Measurements from ENCODE around the gene SLX4IP. TPM values are rescaled to one million over a fixed set of nuclear protein-coding genes. Genes with fewer than 3 reads are reported as not detected.

Gene SLX4IP
- total RNA-seq, 1 experiment from 2014 or later, result 9.7 TPM

DNA sequence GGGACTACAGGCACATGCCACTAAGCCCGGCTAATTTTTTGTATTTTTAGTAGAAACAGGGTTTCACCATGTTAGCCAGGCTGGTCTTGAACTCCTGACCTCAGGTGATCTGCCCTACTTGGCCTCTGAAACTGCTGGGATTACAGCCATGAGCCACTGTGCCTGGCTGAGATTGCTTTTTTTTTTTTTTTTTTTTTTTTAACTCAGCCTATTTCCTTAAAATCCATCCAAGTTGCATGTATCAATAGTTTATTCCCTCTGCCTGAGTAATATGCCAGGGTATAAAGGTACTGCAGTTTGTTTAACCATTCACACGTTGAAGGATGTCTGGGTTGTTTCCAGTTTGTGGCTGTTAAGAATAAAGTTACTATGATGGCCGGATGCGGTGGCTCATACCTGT lies 10.7 kb downstream of the SLX4IP start:
- Histone ChIP-seq H3K27ac (ENCODE audit: low read length) (no peak overlapping the region), H4K20me1 (ENCODE audit: insufficient read depth, low read depth, low read length) (no peaks in the 10 kb centered on the region), H3K9ac (ENCODE audit: low read length) (no peak overlapping the region), H3K36me3 (ENCODE audit: insufficient read depth, low read length) (no peaks in the 10 kb centered on the region), H2AFZ (ENCODE audit: low read length) (no peak overlapping the region), H3K9me2 (replicated peaks; ENCODE audit: insufficient read depth, low read length) (no peaks in the 10 kb centered on the region), H3K79me2 (ENCODE audit: low read length) (peaks cover 59% of the 10 kb centered on the region), H3K4me2 (ENCODE audit: low read depth, low read length, poor library complexity, severe bottlenecking) (no peak overlapping the region), H3K4me1 (ENCODE audit: low read length) (peaks cover 39% of the 10 kb centered on the region), H3K9me3 (ENCODE audit: low read length) (no peaks in the 10 kb centered on the region), H3K4me3 (ENCODE audit: low read length) (no peak overlapping the region), H3K27me3 (ENCODE audit: low read length) (no peaks in the 10 kb centered on the region)
- DNase-seq, result no peak

- H3K4me3 ChIP-seq (ENCODE audit: low read length), result peak overlapping the region; percentile 59
Observed at GRCh38 chr20:10447028-10447427, 11.9 kb downstream of the SLX4IP start.

DNA sequence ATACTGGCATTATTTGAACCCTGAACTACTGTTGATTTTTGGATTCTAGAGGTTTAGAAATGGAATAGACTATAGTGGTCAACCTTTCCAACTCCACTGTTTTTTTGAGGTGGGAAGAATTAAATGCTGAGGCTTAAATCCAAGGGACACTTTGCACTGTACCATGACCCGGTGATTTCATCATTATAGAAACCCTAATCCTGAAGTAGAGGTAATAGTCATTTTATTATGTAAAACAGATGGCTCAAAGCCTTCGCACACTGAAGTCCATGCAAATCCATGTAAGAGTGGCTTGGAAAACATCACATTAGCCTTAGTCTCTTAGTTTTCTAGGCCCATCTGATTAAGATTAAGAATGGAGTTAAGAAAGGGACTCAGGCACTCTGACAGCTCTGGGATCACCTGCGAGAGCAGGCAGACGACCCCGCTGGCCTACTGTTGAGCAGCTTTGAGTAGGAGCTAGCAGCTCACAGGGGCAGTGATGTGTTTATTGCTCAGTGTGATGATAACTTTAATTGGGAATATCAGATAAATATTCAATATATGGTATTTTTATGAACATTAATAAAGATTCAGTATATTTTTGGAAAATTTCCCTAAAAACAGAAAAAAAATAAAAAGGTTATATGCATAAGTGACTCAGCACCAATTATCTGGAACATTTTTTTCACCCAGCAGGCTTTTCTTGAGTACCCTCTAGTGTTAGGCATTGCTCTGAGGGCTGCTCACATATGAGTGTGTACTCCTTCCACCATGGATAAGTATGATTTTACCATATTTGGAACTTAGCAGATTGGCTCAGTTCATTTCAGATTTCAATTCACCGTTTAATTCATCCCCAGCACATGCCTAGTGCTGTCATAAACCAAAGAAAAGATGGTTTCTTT lies 13.4 kb downstream of the SLX4IP start:
- no peaks in the 10 kb centered on the region for H3K27me3 ChIP-seq (ENCODE audit: low read length)
- peak overlapping the region; percentile 21 for H3K4me3 ChIP-seq (ENCODE audit: low read length)
- H2AFZ ChIP-seq (ENCODE audit: low read length), result no peak overlapping the region
- H3K79me2 ChIP-seq (ENCODE audit: low read length), result peaks cover 79% of the 10 kb centered on the region
- H3K27ac ChIP-seq (ENCODE audit: low read length), result peak overlapping the region; percentile 84
- H3K9me2 ChIP-seq (replicated peaks; ENCODE audit: insufficient read depth, low read length), result no peaks in the 10 kb centered on the region
- DNase-seq, result peak; percentile 66
- H3K4me1 ChIP-seq (ENCODE audit: low read length), result peaks cover 47% of the 10 kb centered on the region
- H3K9me3 ChIP-seq (ENCODE audit: low read length), result no peaks in the 10 kb centered on the region
- H3K4me2 ChIP-seq (ENCODE audit: low read depth, low read length, poor library complexity, severe bottlenecking), result peak overlapping the region; percentile 50
- no peaks in the 10 kb centered on the region for H4K20me1 ChIP-seq (ENCODE audit: insufficient read depth, low read depth, low read length)
- H3K36me3 ChIP-seq (ENCODE audit: insufficient read depth, low read length), result no peaks in the 10 kb centered on the region
- peak overlapping the region; percentile 27; the same call in 1 of the 2 replicates for H3K9ac ChIP-seq (ENCODE audit: low read length)

More at GRCh38 chr20:10447028-10447427, 11.9 kb downstream of the SLX4IP start:
- DNase-seq, result peak; percentile 84
- Histone ChIP-seq H3K9me3 (ENCODE audit: low read length) (no peaks in the 10 kb centered on the region), H4K20me1 (ENCODE audit: insufficient read depth, low read depth, low read length) (no peaks in the 10 kb centered on the region), H2AFZ (ENCODE audit: low read length) (peak overlapping the region; percentile 88), H3K27ac (ENCODE audit: low read length) (peak overlapping the region; percentile 84), H3K9ac (ENCODE audit: low read length) (peak overlapping the region; percentile 67), H3K36me3 (ENCODE audit: insufficient read depth, low read length) (no peaks in the 10 kb centered on the region), H3K4me2 (ENCODE audit: low read depth, low read length, poor library complexity, severe bottlenecking) (peak overlapping the region; percentile 87), H3K4me1 (ENCODE audit: low read length) (peaks cover 39% of the 10 kb centered on the region), H3K27me3 (ENCODE audit: low read length) (no peaks in the 10 kb centered on the region), H3K79me2 (ENCODE audit: low read length) (peaks cover 69% of the 10 kb centered on the region), H3K9me2 (replicated peaks; ENCODE audit: insufficient read depth, low read length) (no peaks in the 10 kb centered on the region)

GRCh38 chr20:10449270-10449669 lies 14.2 kb downstream of the SLX4IP start:
- Histone ChIP-seq H4K20me1 (ENCODE audit: insufficient read depth, low read depth, low read length) (no peaks in the 10 kb centered on the region), H3K27ac (ENCODE audit: low read length) (peak overlapping the region; percentile 84), H3K36me3 (ENCODE audit: insufficient read depth, low read length) (no peaks in the 10 kb centered on the region), H2AFZ (ENCODE audit: low read length) (no peak overlapping the region), H3K4me1 (ENCODE audit: low read length) (peaks cover 54% of the 10 kb centered on the region), H3K9ac (ENCODE audit: low read length) (no peak overlapping the region), H3K79me2 (ENCODE audit: low read length) (peaks cover 86% of the 10 kb centered on the region), H3K27me3 (ENCODE audit: low read length) (no peaks in the 10 kb centered on the region), H3K4me2 (ENCODE audit: low read depth, low read length, poor library complexity, severe bottlenecking) (no peak overlapping the region), H3K4me3 (ENCODE audit: low read length) (no peak overlapping the region), H3K9me2 (replicated peaks; ENCODE audit: insufficient read depth, low read length) (no peaks in the 10 kb centered on the region), H3K9me3 (ENCODE audit: low read length) (no peaks in the 10 kb centered on the region)
- no peak for DNase-seq

GRCh38 chr20:10453241-10453640 lies 18.1 kb downstream of the SLX4IP start:
- Histone ChIP-seq H4K20me1 (ENCODE audit: insufficient read depth, low read depth, low read length) (no peaks in the 10 kb centered on the region), H2AFZ (ENCODE audit: low read length) (peak overlapping the region; percentile 76; the same call in 1 of the 2 replicates), H3K9ac (ENCODE audit: low read length) (peak overlapping the region; percentile 40), H3K9me2 (replicated peaks; ENCODE audit: insufficient read depth, low read length) (no peaks in the 10 kb centered on the region), H3K4me2 (ENCODE audit: low read depth, low read length, poor library complexity, severe bottlenecking) (peak overlapping the region; percentile 68), H3K4me1 (ENCODE audit: low read length) (peaks cover 40% of the 10 kb centered on the region), H3K36me3 (ENCODE audit: insufficient read depth, low read length) (0 out of 2 replicates have a peak, but pooled peaks cover 3% of the 10 kb centered on the region), H3K27ac (ENCODE audit: low read length) (peak overlapping the region; percentile 79), H3K4me3 (ENCODE audit: low read length) (0 out of 2 replicates have a peak overlapping the region, but pooled peaks have one; percentile 11), H3K27me3 (ENCODE audit: low read length) (no peaks in the 10 kb centered on the region), H3K79me2 (ENCODE audit: low read length) (peaks cover 91% of the 10 kb centered on the region), H3K9me3 (ENCODE audit: low read length) (peaks cover 9% of the 10 kb centered on the region)
- peak; percentile 73 for DNase-seq

- Histone ChIP-seq H2AFZ (ENCODE audit: low read length) (no peak overlapping the region), H3K4me2 (ENCODE audit: low read depth, low read length, poor library complexity, severe bottlenecking) (peak overlapping the region; percentile 68), H3K9me2 (replicated peaks; ENCODE audit: insufficient read depth, low read length) (no peaks in the 10 kb centered on the region), H3K4me1 (ENCODE audit: low read length) (peaks cover 30% of the 10 kb centered on the region), H3K4me3 (ENCODE audit: low read length) (no peak overlapping the region), H3K36me3 (ENCODE audit: insufficient read depth, low read length) (peaks cover 3% of the 10 kb centered on the region; the same call in 1 of the 2 replicates), H4K20me1 (ENCODE audit: insufficient read depth, low read depth, low read length) (no peaks in the 10 kb centered on the region), H3K9ac (ENCODE audit: low read length) (0 out of 2 replicates have a peak overlapping the region, but pooled peaks have one; percentile 40), H3K27ac (ENCODE audit: low read length) (peak overlapping the region; percentile 79), H3K9me3 (ENCODE audit: low read length) (peaks cover 9% of the 10 kb centered on the region), H3K79me2 (ENCODE audit: low read length) (peaks cover 91% of the 10 kb centered on the region), H3K27me3 (ENCODE audit: low read length) (no peaks in the 10 kb centered on the region)
- DNase-seq, result peak; percentile 65
Observed at GRCh38 chr20:10454151-10454750, 19.1 kb downstream of the SLX4IP start.

DNA sequence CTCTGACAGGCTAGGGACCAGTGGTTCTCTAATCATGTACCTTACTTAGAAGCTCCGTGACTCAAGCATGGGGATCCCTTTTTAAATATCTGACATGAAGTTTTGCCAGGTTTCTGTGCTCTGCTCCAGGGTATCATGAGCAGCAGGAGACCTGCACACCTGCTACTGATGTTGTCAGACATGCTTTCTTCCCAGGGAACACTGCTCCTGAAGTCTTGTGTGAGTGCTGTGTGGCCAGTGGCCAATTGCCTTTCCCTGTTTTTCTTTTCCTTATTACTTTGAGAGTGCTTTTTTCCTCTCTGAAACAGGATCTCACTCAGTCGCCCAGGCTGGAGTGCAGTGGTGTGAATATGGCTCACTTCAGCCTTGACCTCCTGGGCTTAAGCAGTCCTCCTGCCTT lies 26.4 kb downstream of the SLX4IP start:
- H3K4me1 ChIP-seq (ENCODE audit: low read length), result no peaks in the 10 kb centered on the region
- no peak overlapping the region for H3K27ac ChIP-seq (ENCODE audit: low read length)
- no peaks in the 10 kb centered on the region for H3K27me3 ChIP-seq (ENCODE audit: low read length)

GRCh38 chr20:10462516-10462915 lies 27.4 kb downstream of the SLX4IP start:
- no peaks in the 10 kb centered on the region for H3K27me3 ChIP-seq (ENCODE audit: low read length)
- no peak overlapping the region for H2AFZ ChIP-seq (ENCODE audit: low read length)
- H3K9me3 ChIP-seq (ENCODE audit: low read length), result peaks cover 3% of the 10 kb centered on the region; the same call in 1 of the 2 replicates

More for the DNA sequence above, 26.4 kb downstream of the SLX4IP start:
- Histone ChIP-seq H3K36me3 (ENCODE audit: insufficient read depth, low read length) (peaks cover 12% of the 10 kb centered on the region), H3K9ac (ENCODE audit: low read length) (no peak overlapping the region), H3K79me2 (ENCODE audit: low read length) (peaks cover 95% of the 10 kb centered on the region), H4K20me1 (ENCODE audit: insufficient read depth, low read depth, low read length) (no peaks in the 10 kb centered on the region), H2AFZ (ENCODE audit: low read length) (no peak overlapping the region), H3K4me3 (ENCODE audit: low read length) (no peak overlapping the region), H3K9me2 (replicated peaks; ENCODE audit: insufficient read depth, low read length) (no peaks in the 10 kb centered on the region), H3K4me2 (ENCODE audit: low read depth, low read length, poor library complexity, severe bottlenecking) (no peak overlapping the region), H3K9me3 (ENCODE audit: low read length) (peaks cover 6% of the 10 kb centered on the region; the same call in 1 of the 2 replicates)
- DNase-seq, result no peak

More at GRCh38 chr20:10462516-10462915, 27.4 kb downstream of the SLX4IP start:
- peaks cover 10% of the 10 kb centered on the region for H3K36me3 ChIP-seq (ENCODE audit: insufficient read depth, low read length)
- H4K20me1 ChIP-seq (ENCODE audit: insufficient read depth, low read depth, low read length), result no peaks in the 10 kb centered on the region
- no peak for DNase-seq
- peaks cover 95% of the 10 kb centered on the region for H3K79me2 ChIP-seq (ENCODE audit: low read length)
- no peak overlapping the region for H3K4me3 ChIP-seq (ENCODE audit: low read length)
- no peak overlapping the region for H3K27ac ChIP-seq (ENCODE audit: low read length)
- no peak overlapping the region for H3K9ac ChIP-seq (ENCODE audit: low read length)
- H3K9me2 ChIP-seq (replicated peaks; ENCODE audit: insufficient read depth, low read length), result no peaks in the 10 kb centered on the region
- no peak overlapping the region for H3K4me2 ChIP-seq (ENCODE audit: low read depth, low read length, poor library complexity, severe bottlenecking)
- H3K4me1 ChIP-seq (ENCODE audit: low read length), result no peaks in the 10 kb centered on the region

Measured in Karpas-422 (cell line).